ENCODE measurements around the gene UAP1L1.

UAP1L1 gene

GRCh38 chr9:137114613-137115393 lies 37.5 kb downstream of the UAP1L1 start, which contains the start of gene DPP7:
DPP7 (minus strand) TSS chr9:137114733; CDS start chr9:137114713, 20 bp downstream.
- Histone ChIP-seq H3K9ac (ENCODE audit: low read length) (no peak within 1 kb of the TSS), H2AK5ac (ENCODE audit: low read length) (no peak within 1 kb of the TSS), H2BK12ac (ENCODE audit: low read length) (no peak within 1 kb of the TSS), H3K27me3 (ENCODE audit: insufficient read depth, low read length) (peaks cover 24% of the 10 kb centered on the region), H4K12ac (ENCODE audit: low read depth, low read length) (no peak within 1 kb of the TSS), H3K4me3 (ENCODE audit: low read depth, low read length) (no peak within 1 kb of the TSS), H3K79me2 (ENCODE audit: control insufficient read depth, insufficient read depth, low read length, poor library complexity) (no peaks in the 10 kb centered on the region), H3K9me3 (ENCODE audit: insufficient read depth, low read depth, low read length) (no peaks in the 10 kb centered on the region), H3K79me1 (ENCODE audit: low read length) (no peaks in the 10 kb centered on the region), H3K18ac (ENCODE audit: low read length) (no peak within 1 kb of the TSS), H3K23ac (ENCODE audit: low read length) (no peak within 1 kb of the TSS), H2BK5ac (ENCODE audit: low read depth, low read length, poor library complexity) (no peak within 1 kb of the TSS), H3K27ac (ENCODE audit: low read depth, low read length) (no peak within 1 kb of the TSS), H3K14ac (ENCODE audit: low read length) (no peak within 1 kb of the TSS), H3K4ac (ENCODE audit: low read depth, low read length) (no peak within 1 kb of the TSS), H4K91ac (ENCODE audit: low read depth, low read length) (no peak within 1 kb of the TSS), H2AFZ (ENCODE audit: insufficient read depth, low read length, poor library complexity) (no peak within 1 kb of the TSS), H3K4me2 (ENCODE audit: low read length) (peak within 1 kb of the TSS; percentile 59), H3K4me1 (ENCODE audit: control insufficient read depth in 1 of 2, insufficient read depth in 2 of 2, low read length in 2 of 2) (no peaks in the 10 kb centered on the region), H3K36me3 (ENCODE audit: control insufficient read depth in 1 of 2, insufficient read depth in 2 of 2, low read length in 2 of 2) (peaks cover under 1 to 3% of the 10 kb centered on the region in 2 experiments), H4K8ac (ENCODE audit: low read depth, low read length) (no peak within 1 kb of the TSS), H2BK120ac (ENCODE audit: insufficient read depth, low read length, poor library complexity) (no peak within 1 kb of the TSS)
- no CpG with 5 or more reads among the region's 70 CpGs for WGBS (ENCODE audit: extremely low coverage, insufficient coverage, insufficient read length)
- DNase-seq, result peak in 1 of 2 donors; percentile 54

- H4K12ac ChIP-seq (ENCODE audit: low read depth, low read length), result no peak overlapping the region
- H3K18ac ChIP-seq (ENCODE audit: low read length), result no peak overlapping the region
- no peaks in the 10 kb centered on the region for H3K4me1 ChIP-seq (ENCODE audit: control insufficient read depth in 1 of 2, insufficient read depth in 2 of 2, low read length in 2 of 2)
- H2BK12ac ChIP-seq (ENCODE audit: low read length), result no peak overlapping the region
- H3K36me3 ChIP-seq (ENCODE audit: control insufficient read depth in 1 of 2, insufficient read depth in 2 of 2, low read length in 2 of 2), result peaks cover 0 to 2% of the 10 kb centered on the region in 2 experiments
- no peak overlapping the region for H2BK120ac ChIP-seq (ENCODE audit: insufficient read depth, low read length, poor library complexity)
- no peak overlapping the region for H3K4me2 ChIP-seq (ENCODE audit: low read length)
- no peak overlapping the region for H2AFZ ChIP-seq (ENCODE audit: insufficient read depth, low read length, poor library complexity)
- WGBS (ENCODE audit: extremely low coverage, insufficient coverage, insufficient read length), result no CpG with 5 or more reads among the region's 21 CpGs
- H3K79me1 ChIP-seq (ENCODE audit: low read length), result no peaks in the 10 kb centered on the region
- no peak overlapping the region for H3K27ac ChIP-seq (ENCODE audit: low read depth, low read length)
- no peak overlapping the region for H2AK5ac ChIP-seq (ENCODE audit: low read length)
- no peak overlapping the region for H3K4me3 ChIP-seq (ENCODE audit: low read depth, low read length)
- H3K27me3 ChIP-seq (ENCODE audit: insufficient read depth, low read length), result peaks cover 24% of the 10 kb centered on the region
- no peak overlapping the region for H4K8ac ChIP-seq (ENCODE audit: low read depth, low read length)
- H3K4ac ChIP-seq (ENCODE audit: low read depth, low read length), result no peak overlapping the region
- H3K9me3 ChIP-seq (ENCODE audit: insufficient read depth, low read depth, low read length), result no peaks in the 10 kb centered on the region
- no peaks in the 10 kb centered on the region for H3K79me2 ChIP-seq (ENCODE audit: control insufficient read depth, insufficient read depth, low read length, poor library complexity)
- no peak overlapping the region for H2BK5ac ChIP-seq (ENCODE audit: low read depth, low read length, poor library complexity)
- no peak overlapping the region for H3K14ac ChIP-seq (ENCODE audit: low read length)
- no peak overlapping the region for H3K9ac ChIP-seq (ENCODE audit: low read length)
- no peak for DNase-seq
- H4K91ac ChIP-seq (ENCODE audit: low read depth, low read length), result no peak overlapping the region
- H3K23ac ChIP-seq (ENCODE audit: low read length), result no peak overlapping the region
Measured at GRCh38 chr9:137115394-137116026, 38.2 kb downstream of the UAP1L1 start.

GRCh38 chr9:137116027-137116507 lies 38.8 kb downstream of the UAP1L1 start:
- no peak for DNase-seq
- Histone ChIP-seq H2BK12ac (ENCODE audit: low read length) (no peak overlapping the region), H3K27ac (ENCODE audit: low read depth, low read length) (no peak overlapping the region), H2BK120ac (ENCODE audit: insufficient read depth, low read length, poor library complexity) (no peak overlapping the region), H2BK5ac (ENCODE audit: low read depth, low read length, poor library complexity) (no peak overlapping the region), H3K4me3 (ENCODE audit: low read depth, low read length) (no peak overlapping the region), H3K9ac (ENCODE audit: low read length) (no peak overlapping the region), H3K79me1 (ENCODE audit: low read length) (no peaks in the 10 kb centered on the region), H3K4me2 (ENCODE audit: low read length) (no peak overlapping the region), H3K18ac (ENCODE audit: low read length) (no peak overlapping the region), H4K8ac (ENCODE audit: low read depth, low read length) (no peak overlapping the region), H3K36me3 (ENCODE audit: control insufficient read depth in 1 of 2, insufficient read depth in 2 of 2, low read length in 2 of 2) (no peaks in the 10 kb centered on the region), H4K12ac (ENCODE audit: low read depth, low read length) (no peak overlapping the region), H3K4ac (ENCODE audit: low read depth, low read length) (no peak overlapping the region), H3K79me2 (ENCODE audit: control insufficient read depth, insufficient read depth, low read length, poor library complexity) (no peaks in the 10 kb centered on the region), H3K14ac (ENCODE audit: low read length) (no peak overlapping the region), H4K91ac (ENCODE audit: low read depth, low read length) (no peak overlapping the region), H3K4me1 (ENCODE audit: control insufficient read depth in 1 of 2, insufficient read depth in 2 of 2, low read length in 2 of 2) (no peaks in the 10 kb centered on the region), H3K27me3 (ENCODE audit: insufficient read depth, low read length) (peaks cover 24% of the 10 kb centered on the region), H2AK5ac (ENCODE audit: low read length) (no peak overlapping the region), H2AFZ (ENCODE audit: insufficient read depth, low read length, poor library complexity) (no peak overlapping the region), H3K9me3 (ENCODE audit: insufficient read depth, low read depth, low read length) (no peaks in the 10 kb centered on the region), H3K23ac (ENCODE audit: low read length) (no peak overlapping the region)
- no CpG with 5 or more reads among the region's 6 CpGs for WGBS (ENCODE audit: extremely low coverage, insufficient coverage, insufficient read length)

GRCh38 chr9:137116728-137117127 lies 39.4 kb downstream of the UAP1L1 start:
- H2AFZ ChIP-seq (ENCODE audit: insufficient read depth, low read length, poor library complexity), result no peak overlapping the region
- peak; percentile 95 to 97 for DNase-seq
- no peaks in the 10 kb centered on the region for H3K79me2 ChIP-seq (ENCODE audit: control insufficient read depth, insufficient read depth, low read length, poor library complexity)
- WGBS (ENCODE audit: extremely low coverage, insufficient coverage, insufficient read length), result no CpG with 5 or more reads among the region's 17 CpGs
- H3K4ac ChIP-seq (ENCODE audit: low read depth, low read length), result no peak overlapping the region
- H3K27me3 ChIP-seq (ENCODE audit: insufficient read depth, low read length), result peaks cover 24% of the 10 kb centered on the region
- H3K4me2 ChIP-seq (ENCODE audit: low read length), result no peak overlapping the region
- no peak overlapping the region for H3K18ac ChIP-seq (ENCODE audit: low read length)
- H2BK120ac ChIP-seq (ENCODE audit: insufficient read depth, low read length, poor library complexity), result no peak overlapping the region
- H2BK12ac ChIP-seq (ENCODE audit: low read length), result no peak overlapping the region
- no peak overlapping the region for H3K9ac ChIP-seq (ENCODE audit: low read length)
- H2BK5ac ChIP-seq (ENCODE audit: low read depth, low read length, poor library complexity), result no peak overlapping the region
- H4K12ac ChIP-seq (ENCODE audit: low read depth, low read length), result no peak overlapping the region
- no peaks in the 10 kb centered on the region for H3K79me1 ChIP-seq (ENCODE audit: low read length)
- H3K23ac ChIP-seq (ENCODE audit: low read length), result no peak overlapping the region
- H3K27ac ChIP-seq (ENCODE audit: low read depth, low read length), result no peak overlapping the region
- no peaks in the 10 kb centered on the region for H3K36me3 ChIP-seq (ENCODE audit: control insufficient read depth in 1 of 2, insufficient read depth in 2 of 2, low read length in 2 of 2)
- H4K91ac ChIP-seq (ENCODE audit: low read depth, low read length), result no peak overlapping the region
- H3K9me3 ChIP-seq (ENCODE audit: insufficient read depth, low read depth, low read length), result no peaks in the 10 kb centered on the region
- H3K4me3 ChIP-seq (ENCODE audit: low read depth, low read length), result no peak overlapping the region
- H3K14ac ChIP-seq (ENCODE audit: low read length), result no peak overlapping the region
- no peak overlapping the region for H4K8ac ChIP-seq (ENCODE audit: low read depth, low read length)
- no peak overlapping the region for H2AK5ac ChIP-seq (ENCODE audit: low read length)
- no peaks in the 10 kb centered on the region for H3K4me1 ChIP-seq (ENCODE audit: control insufficient read depth in 1 of 2, insufficient read depth in 2 of 2, low read length in 2 of 2)
